H1 (cell line): ENCODE results near the gene ZAP70. TPM values are rescaled to one million over a fixed set of nuclear protein-coding genes. Genes with fewer than 3 reads are reported as not detected.

Experiments used
- CTCF ChIA-PET: fragments of 300-600 bp; sonication (Branson Sonifier 250); formaldehyde crosslinking; loops from one replicate; lab custom pipeline; 2021; ENCODE audit not compliant: partially characterized antibody; lab: Charles Lee
- POLR2A ChIA-PET: fragments of 300-600 bp; sonication (Branson Sonifier 250); formaldehyde crosslinking; loops from one replicate; lab custom pipeline; 2021; ENCODE audit warnings: inconsistent platforms; ENCODE audit not compliant: partially characterized antibody; lab: Charles Lee
- DNase-seq, 2 experiments: peaks; one replicate each; pipeline versions ENCODE4 v3.0.0 to v3.0.0-alpha.2; 2010 to 2022; ENCODE audit warnings: low spot score in 2 of 2, low read depth in 1 of 2, mixed read lengths in 1 of 2
- FAIRE-seq: peaks from 2 replicates; lab custom pipeline; 2011; peaks lifted over from hg19 to GRCh38; lab: Jason Lieb, UNC
- H2AFZ ChIP-seq: 2 replicates; pipeline ENCODE4 v1.8.1; 2012; ENCODE audit warnings: low read length, inconsistent platforms
- H2AK5ac ChIP-seq: 2 replicates; pipeline ENCODE4 v1.6.1; 2013; ENCODE audit warnings: low read depth, low read length
- H2BK120ac ChIP-seq: replicated peaks from 2 replicates; pipeline ENCODE3; 2013; ENCODE audit warnings: low read depth, low read length, inconsistent platforms
- H2BK12ac ChIP-seq: 2 replicates; pipeline ENCODE4 v1.6.1; 2013; ENCODE audit warnings: low read depth, low read length
- H2BK15ac ChIP-seq: 2 replicates; pipeline ENCODE4 v1.6.1; 2013; ENCODE audit warnings: low read length
- H2BK20ac ChIP-seq: 2 replicates; pipeline ENCODE4 v1.6.1; 2013; ENCODE audit warnings: low read length
- H2BK5ac ChIP-seq: 2 replicates; pipeline ENCODE4 v1.6.1; 2013; ENCODE audit warnings: low read depth, low read length
- H3K14ac ChIP-seq: 2 replicates; pipeline ENCODE4 v1.6.1; 2013; ENCODE audit warnings: inconsistent platforms; ENCODE audit not compliant: insufficient read length
- H3K18ac ChIP-seq: 2 replicates; pipeline ENCODE4 v1.6.1; 2013; ENCODE audit warnings: low read length; ENCODE audit errors: extremely low read depth
- H3K23ac ChIP-seq: 2 replicates; pipeline ENCODE4 v1.6.1; 2013; ENCODE audit warnings: inconsistent platforms; ENCODE audit not compliant: insufficient read length
- H3K23me2 ChIP-seq: 2 replicates; pipeline ENCODE4 v1.6.1; 2013; ENCODE audit warnings: low read depth, low read length
- H3K27ac ChIP-seq: 2 replicates; pipeline ENCODE4 v1.6.1; 2011; ENCODE audit warnings: low read depth, low read length, inconsistent platforms
- H3K27me3 ChIP-seq, 4 experiments: replicated peaks in 1 of 4; 1 replicate in 1 of 4; 2 replicates in 3 of 4; pipeline versions ENCODE4 v1.6.1 to v1.8.1; 2011 to 2013; ENCODE audit warnings: low read length in 3 of 4, mild to moderate bottlenecking in 3 of 4, inconsistent platforms in 2 of 4, mixed read lengths in 2 of 4, moderate library complexity in 1 of 4; ENCODE audit not compliant: control insufficient read depth in 3 of 4, insufficient read depth in 3 of 4; ENCODE audit errors: extremely low read depth in 1 of 4
- H3K36me3 ChIP-seq, 4 experiments: 2 replicates each; pipeline versions ENCODE4 v1.6.1 to v1.8.1; 2011 to 2013; ENCODE audit warnings: mild to moderate bottlenecking in 4 of 4, low read length in 3 of 4, moderate library complexity in 2 of 4, control low read depth in 1 of 4, inconsistent platforms in 1 of 4; ENCODE audit not compliant: insufficient read depth in 4 of 4, control insufficient read depth in 2 of 4
- H3K4ac ChIP-seq: replicated peaks from 2 replicates; pipeline ENCODE3; 2013; ENCODE audit warnings: low read length, low read depth, mixed read lengths, inconsistent platforms; ENCODE audit not compliant: insufficient read length
- H3K4me1 ChIP-seq, 4 experiments: replicated peaks in 1 of 4; 1 replicate in 1 of 4; 2 replicates in 3 of 4; pipeline versions ENCODE4 v1.6.1 to v1.8.1; 2011 to 2013; ENCODE audit warnings: low read length in 3 of 4, inconsistent platforms in 2 of 4, mixed read lengths in 1 of 4; ENCODE audit not compliant: insufficient read depth in 4 of 4, control insufficient read depth in 3 of 4
- H3K4me2 ChIP-seq, 2 experiments: 2 replicates each; pipeline versions ENCODE4 v1.6.1 to v1.8.1; 2011 to 2013; ENCODE audit warnings: low read depth in 2 of 2, low read length in 2 of 2, control low read depth in 1 of 2, inconsistent platforms in 1 of 2, mild to moderate bottlenecking in 1 of 2; ENCODE audit not compliant: insufficient read depth in 1 of 2
- H3K4me3 ChIP-seq, 4 experiments: fragments of 200-600, 300-600 bp in 1 of 4; sonication (generic), shearing (Covaris generic), sonication (Bioruptor Twin) in 1 of 4; 2 replicates each; pipeline versions ENCODE4 v1.5.1 to v1.8.1; 2011 to 2016; ENCODE audit warnings: low read length in 4 of 4, low read depth in 3 of 4, control low read depth in 2 of 4, inconsistent platforms in 2 of 4, mild to moderate bottlenecking in 2 of 4, mixed read lengths in 1 of 4, moderate library complexity in 1 of 4; ENCODE audit not compliant: insufficient read depth in 2 of 4; ENCODE audit errors: extremely low read depth in 1 of 4
- H3K56ac ChIP-seq: replicated peaks from 2 replicates; pipeline ENCODE3; 2013; ENCODE audit warnings: low read depth, mild to moderate bottlenecking, mixed read lengths, low read length, inconsistent platforms; ENCODE audit not compliant: insufficient read length
- H3K79me1 ChIP-seq: 2 replicates; pipeline ENCODE4 v1.6.1; 2013; ENCODE audit warnings: low read depth, low read length, control low read depth
- H3K79me2 ChIP-seq, 2 experiments: 2 replicates each; pipeline versions ENCODE4 v1.6.1 to v1.8.1; 2012 to 2013; ENCODE audit warnings: low read length in 2 of 2, mild to moderate bottlenecking in 2 of 2, inconsistent platforms in 1 of 2; ENCODE audit not compliant: insufficient read depth in 2 of 2, control insufficient read depth in 1 of 2
- H3K9ac ChIP-seq, 4 experiments: replicated peaks in 1 of 4; 1 replicate in 1 of 4; 2 replicates in 3 of 4; pipeline versions ENCODE4 v1.6.1 to v1.8.1; 2011 to 2013; ENCODE audit warnings: low read depth in 3 of 4, low read length in 3 of 4, control low read depth in 2 of 4, mild to moderate bottlenecking in 2 of 4, moderate library complexity in 2 of 4, inconsistent platforms in 1 of 4; ENCODE audit errors: extremely low read depth in 1 of 4
- H3K9me3 ChIP-seq, 2 experiments: 2 replicates each; pipeline versions ENCODE4 v1.6.1 to v1.8.1; 2012 to 2013; ENCODE audit warnings: mild to moderate bottlenecking in 2 of 2, moderate library complexity in 2 of 2, control low read depth in 1 of 2, inconsistent platforms in 1 of 2, low read depth in 1 of 2, low read length in 1 of 2, mixed read lengths in 1 of 2; ENCODE audit not compliant: insufficient read depth in 2 of 2
- H4K20me1 ChIP-seq, 2 experiments: replicated peaks in 1 of 2; 2 replicates each; pipeline versions ENCODE3 to v1.8.1; 2011 to 2013; ENCODE audit warnings: inconsistent platforms in 2 of 2, low read length in 2 of 2, mild to moderate bottlenecking in 1 of 2; ENCODE audit not compliant: insufficient read depth in 2 of 2, control insufficient read depth in 1 of 2
- H4K5ac ChIP-seq: 2 replicates; pipeline ENCODE4 v1.6.1; 2013; ENCODE audit warnings: low read length, low read depth, mixed read lengths, inconsistent platforms; ENCODE audit not compliant: insufficient read length
- H4K8ac ChIP-seq: 2 replicates; pipeline ENCODE4 v1.8.0; 2013; ENCODE audit warnings: mild to moderate bottlenecking, moderate library complexity, low read length, inconsistent platforms; ENCODE audit not compliant: insufficient read depth; ENCODE audit errors: extremely low read depth
- H4K91ac ChIP-seq: replicated peaks from 2 replicates; pipeline ENCODE3; 2013; ENCODE audit warnings: low read length, mixed read lengths, inconsistent platforms; ENCODE audit not compliant: insufficient read length
- WGBS, 2 experiments: shearing (Covaris generic) in 1 of 2; methylation state at CpG; one replicate each; pipeline versions ENCODE4 v1.1.6 to v1.1.7; 2013 to 2015; ENCODE audit warnings: low lambda C conversion rate in 2 of 2, mixed read lengths in 2 of 2, inconsistent platforms in 1 of 2, low coverage in 1 of 2, missing lambda C conversion rate in 1 of 2; ENCODE audit not compliant: insufficient replicate concordance in 2 of 2, insufficient coverage in 1 of 2, insufficient read length in 1 of 2; ENCODE audit errors: extremely low coverage in 1 of 2, missing lambda C conversion rate in 1 of 2; 5-methylcytosine and 5-hydroxymethylcytosine counted together
- polyA plus RNA-seq, 7 experiments: library from polyadenylated mRNA; depleted of rRNA in 3 of 7; stranded (reverse) in 5 of 7; unstranded in 2 of 7; fragments of >200 nt in 5 of 7; fragments of 200-250 nt in 2 of 7; gene quantifications; 1 replicate in 5 of 7; 2 replicates in 1 of 7; 4 replicates in 1 of 7; pipeline versions ENCODE4 v1.2.1 to v1.2.3, GENCODE V29; 2011 to 2013; ENCODE audit warnings: missing spikeins in 2 of 7, mixed read lengths in 2 of 7
- total RNA-seq: library from RNA; stranded (reverse); fragmentation: NEBNext Ultra II Directional; extraction: Animal tissue kit (Norgen Biotek cat#: 25700); gene quantifications from 2 replicates; pipeline ENCODE4 v1.2.1, GENCODE V29; 2021
- TF ChIP-seq, protein P1 (sequence below): IDR thresholded peaks from 2 replicates; pipeline ENCODE4 v1.6.1; 2012; ENCODE audit warnings: low read length, inconsistent platforms

The ZAP70 gene
- total and polyA plus RNA-seq, 2 of the 8 experiments (the other 6 are each of a cell fraction or from before 2014, with no cell fraction given), result 0.15 TPM; not detected in 1

DNA sequence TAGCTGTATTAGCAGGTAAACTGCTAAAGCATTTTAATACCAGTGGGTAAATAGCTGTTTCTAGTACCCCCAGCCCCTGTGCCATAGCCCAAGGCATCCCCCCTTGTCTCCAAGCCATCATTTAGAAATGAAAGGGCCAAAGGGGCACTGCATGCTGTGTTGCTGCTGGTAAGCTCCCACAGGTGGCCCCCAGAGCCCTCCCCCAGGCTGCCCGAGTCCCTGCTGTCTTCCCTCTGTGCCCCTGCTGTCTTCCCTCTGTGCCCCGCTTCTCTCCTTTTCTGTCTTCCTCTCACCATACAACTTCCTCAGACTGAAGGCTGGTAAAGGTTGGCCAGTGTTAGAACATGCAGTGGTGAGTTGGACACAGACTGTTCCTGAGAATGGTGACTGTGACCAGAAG is 42.1 kb downstream of the ZAP70 start:
- CTCF ChIA-PET, result interaction anchor here (1.3 to 4.2 kb wide), 2 partner anchors 15 to 56 kb away, joined by 3 to 33 read pairs; no protein-coding TSS in a partner anchor
- WGBS, 2 experiments, result 76% methylated on average over 2 of the region's 2 CpGs; no CpG with 5 or more reads in 1 of the 2 experiments

More for the DNA sequence above, 42.1 kb downstream of the ZAP70 start:
- H3K56ac ChIP-seq, result no peak overlapping the region
- no peak overlapping the region for H3K9ac ChIP-seq
- H3K4me1 ChIP-seq, result peaks cover 0 to 7% (median 3%) of the 10 kb centered on the region in 4 experiments; a peak in 4 of 7 replicates
- no peak overlapping the region for H3K4me2 ChIP-seq
- no peak overlapping the region for H2BK120ac ChIP-seq
- no peak overlapping the region for H2BK20ac ChIP-seq
- H2BK15ac ChIP-seq, result no peak overlapping the region
- no peak overlapping the region for H3K27ac ChIP-seq
- POLR2A ChIA-PET, result no interaction called here
- H3K79me2 ChIP-seq, result no peaks in the 10 kb centered on the region
- H3K36me3 ChIP-seq, result peaks cover 0 to 14% (median 5%) of the 10 kb centered on the region in 4 experiments; a peak in 5 of 8 replicates
- H3K23ac ChIP-seq, result no peak overlapping the region
- no peak overlapping the region; the same call in 1 of the 2 replicates for H4K8ac ChIP-seq
- FAIRE-seq, result no peak
- H3K14ac ChIP-seq, result no peak overlapping the region
- no peak overlapping the region for H4K91ac ChIP-seq
- no peak for DNase-seq
- H3K4ac ChIP-seq, result no peak overlapping the region
- no peaks in the 10 kb centered on the region for H4K20me1 ChIP-seq
- no peak overlapping the region for H2AK5ac ChIP-seq
- H3K79me1 ChIP-seq, result no peaks in the 10 kb centered on the region
- no peak overlapping the region for H3K18ac ChIP-seq
- H3K23me2 ChIP-seq, result no peaks in the 10 kb centered on the region
- no peak overlapping the region for H4K5ac ChIP-seq
- no peak overlapping the region for H2BK12ac ChIP-seq
- no peak overlapping the region for H3K4me3 ChIP-seq
- no peaks in the 10 kb centered on the region; a peak in 1 of 7 replicates for H3K27me3 ChIP-seq
- no peak overlapping the region for H2BK5ac ChIP-seq
- no peak overlapping the region for H2AFZ ChIP-seq
- no peaks in the 10 kb centered on the region for H3K9me3 ChIP-seq
- TF ChIP-seq, protein P1, sequence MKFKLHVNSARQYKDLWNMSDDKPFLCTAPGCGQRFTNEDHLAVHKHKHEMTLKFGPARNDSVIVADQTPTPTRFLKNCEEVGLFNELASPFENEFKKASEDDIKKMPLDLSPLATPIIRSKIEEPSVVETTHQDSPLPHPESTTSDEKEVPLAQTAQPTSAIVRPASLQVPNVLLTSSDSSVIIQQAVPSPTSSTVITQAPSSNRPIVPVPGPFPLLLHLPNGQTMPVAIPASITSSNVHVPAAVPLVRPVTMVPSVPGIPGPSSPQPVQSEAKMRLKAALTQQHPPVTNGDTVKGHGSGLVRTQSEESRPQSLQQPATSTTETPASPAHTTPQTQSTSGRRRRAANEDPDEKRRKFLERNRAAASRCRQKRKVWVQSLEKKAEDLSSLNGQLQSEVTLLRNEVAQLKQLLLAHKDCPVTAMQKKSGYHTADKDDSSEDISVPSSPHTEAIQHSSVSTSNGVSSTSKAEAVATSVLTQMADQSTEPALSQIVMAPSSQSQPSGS, result no peak
